ENCODE data around the gene SNRNP25.
"Not testable (repeated sequence)": the region's sequence is repeated elsewhere in the genome, so short reads cannot be mapped to it uniquely, and the experiment has no call there.

The SNRNP25 gene

GRCh38 chr16:45454-45853, 8.2 kb upstream of the SNRNP25 start:
- no peak for DNase-seq (ENCODE audit: low read depth, low spot score)
- POLR2A ChIA-PET = no interaction called here
- CTCF ChIA-PET = no interaction called here
- no peak for TF ChIP-seq CTCF (IDR thresholded peaks at IDR 0.05; ENCODE audit: insufficient read depth, low read length, missing control alignments)
- no peak overlapping the region for H3K4me3 ChIP-seq (ENCODE audit: low read depth, low read length)

GRCh38 chr16:46510-46909, 7.1 kb upstream of the SNRNP25 start:
- CTCF ChIA-PET = interaction anchor here (1.0 kb wide), 1 partner anchor 18 kb away, joined by 3 read pairs; no protein-coding TSS in a partner anchor
- not testable (repeated sequence) for H3K4me3 ChIP-seq (ENCODE audit: low read depth, low read length)

GRCh38 chr16:47234-47633, 6.4 kb upstream of the SNRNP25 start:
- CTCF ChIA-PET = interaction anchor here (1.0 kb wide), 1 partner anchor 17 kb away, joined by 3 read pairs; no protein-coding TSS in a partner anchor
- no peak for DNase-seq (ENCODE audit: low read depth, low spot score)
- H3K4me3 ChIP-seq (ENCODE audit: low read depth, low read length) = no peak overlapping the region
- no peak for TF ChIP-seq CTCF (IDR thresholded peaks at IDR 0.05; ENCODE audit: insufficient read depth, low read length, missing control alignments)
- POLR2A ChIA-PET = no interaction called here

More at GRCh38 chr16:46510-46909, 7.1 kb upstream of the SNRNP25 start:
- DNase-seq (ENCODE audit: low read depth, low spot score); POLR2A ChIA-PET: not testable (repeated sequence)

GRCh38 chr16:50769-51591, 2.6 kb upstream of the SNRNP25 start:
- no peak for TF ChIP-seq CTCF (IDR thresholded peaks at IDR 0.05; ENCODE audit: insufficient read depth, low read length, missing control alignments)
- no peak for DNase-seq (ENCODE audit: low read depth, low spot score)
- H3K4me3 ChIP-seq (ENCODE audit: low read depth, low read length) = no peak overlapping the region
- POLR2A ChIA-PET = no interaction called here
- CTCF ChIA-PET = interaction anchor here (1.5 kb wide), 1 partner anchor 14 kb away, joined by 8 read pairs; no protein-coding TSS in a partner anchor

GRCh38 chr16:54237-54581, 581 bp downstream of the SNRNP25 start:
- TF ChIP-seq CTCF (IDR thresholded peaks at IDR 0.05; ENCODE audit: insufficient read depth, low read length, missing control alignments) = no peak

GRCh38 chr16:55571-56136, 2.0 kb downstream of the SNRNP25 start:
- no peak overlapping the region; the same call in 1 of the 2 replicates for H3K4me3 ChIP-seq (ENCODE audit: low read depth, low read length)
- ChIA-PET POLR2A (interaction anchor here (1.4 kb wide), 1 partner anchor 16 kb away, joined by 6 read pairs; the partner anchor contains the start of gene RHBDF1), CTCF (interaction anchor here (1.0 to 25.1 kb wide), 4 partner anchors 9 to 126 kb away, joined by 3 to 728 read pairs (median 20); no protein-coding TSS in a partner anchor)
- TF ChIP-seq CTCF (IDR thresholded peaks at IDR 0.05; ENCODE audit: insufficient read depth, low read length, missing control alignments) = no peak
- DNase-seq (ENCODE audit: low read depth, low spot score) = no peak

More at GRCh38 chr16:54237-54581, 581 bp downstream of the SNRNP25 start:
- ChIA-PET CTCF (interaction anchor here (1.6 to 2.1 kb wide), 2 partner anchors 11 to 42 kb away, joined by 6 to 19 read pairs; no protein-coding TSS in a partner anchor), POLR2A (interaction anchor here (1.0 kb wide), 1 partner anchor 30 kb away, joined by 4 read pairs; no protein-coding TSS in a partner anchor)
- peak overlapping the region; percentile 93 for H3K4me3 ChIP-seq (ENCODE audit: low read depth, low read length)
- no peak for DNase-seq (ENCODE audit: low read depth, low spot score)
